Activated B cell treated with CpG ODN at 0.5 μM for 24 hours (primary cell): ENCODE data around the gene SKOR1. TPM values are rescaled to one million over a fixed set of nuclear protein-coding genes. Genes with fewer than 3 reads are reported as not detected.

Source experiments
- ATAC-seq: fragments of 200-7000 bp; cut with Tn5 transposase; one replicate; pipeline ENCODE4 v1.10.0; 2021; ENCODE audit warnings: low read depth, mild to moderate bottlenecking, moderate library complexity
- CTCF ChIA-PET: fragments of 350-600 bp; sonication (Branson Sonifier 250); formaldehyde crosslinking; loops from one replicate; lab custom pipeline; 2021; ENCODE audit warnings: antibody characterized with exemption; lab: Charles Lee
- POLR2A ChIA-PET: fragments of 350-600 bp; sonication (Branson Sonifier 250); formaldehyde crosslinking; loops from one replicate; lab custom pipeline; 2021; ENCODE audit warnings: antibody characterized with exemption; lab: Charles Lee
- DNase-seq: peaks from one replicate; pipeline ENCODE4 v3.0.0; 2022
- H3K27ac Mint-ChIP-seq: one replicate; pipeline ENCODE4 v1.8.0; 2020; ENCODE audit warnings: mixed read lengths
- H3K27me3 Mint-ChIP-seq: one replicate; pipeline ENCODE4 v1.8.0; 2021; ENCODE audit warnings: mixed read lengths
- H3K36me3 Mint-ChIP-seq: one replicate; pipeline ENCODE4 v1.8.0; 2021; ENCODE audit warnings: low read depth, mixed read lengths
- H3K4me1 Mint-ChIP-seq: one replicate; pipeline ENCODE4 v1.8.0; 2021; ENCODE audit warnings: mixed read lengths
- H3K4me3 Mint-ChIP-seq: one replicate; pipeline ENCODE4 v1.8.0; 2020; ENCODE audit warnings: mild to moderate bottlenecking, mixed read lengths
- H3K9me3 Mint-ChIP-seq: one replicate; pipeline ENCODE4 v1.8.0; 2020; ENCODE audit warnings: mixed read lengths
- intact Hi-C: fragments of 100-400 bp; cut with micrococcal nuclease; formaldehyde crosslinking; loops from one replicate; pipeline ENCODE4 v1.15.1; 2024
- total RNA-seq: library from RNA; stranded (reverse); gene quantifications from 2 replicates; pipeline ENCODE4 v1.2.3, GENCODE V29; 2022
- TF ChIP-seq, protein P1 (sequence below): fragments of 200-600 bp; IDR thresholded peaks from one replicate; pipeline ENCODE4 v1.8.0; 2022; ENCODE audit warnings: antibody characterized with exemption, mild to moderate bottlenecking

SKOR1 gene
- total RNA-seq, 1 donor from 2014 or later, result 0.53 TPM

GRCh38 chr15:67782691-67782991 lies 42.7 kb upstream of the SKOR1 start:
- intact Hi-C loops, result loop anchor here (2.0 kb wide), 2 partner anchors 20 to 242 kb away; no protein-coding TSS in a partner anchor
- ATAC-seq, result no peak
- Mint-ChIP-seq H3K9me3 (no peaks in the 10 kb centered on the region), H3K4me1 (peaks cover 54% of the 10 kb centered on the region), H3K36me3 (no peaks in the 10 kb centered on the region), H3K27ac (no peak overlapping the region), H3K27me3 (no peaks in the 10 kb centered on the region), H3K4me3 (no peak overlapping the region)
- TF ChIP-seq, protein P1, sequence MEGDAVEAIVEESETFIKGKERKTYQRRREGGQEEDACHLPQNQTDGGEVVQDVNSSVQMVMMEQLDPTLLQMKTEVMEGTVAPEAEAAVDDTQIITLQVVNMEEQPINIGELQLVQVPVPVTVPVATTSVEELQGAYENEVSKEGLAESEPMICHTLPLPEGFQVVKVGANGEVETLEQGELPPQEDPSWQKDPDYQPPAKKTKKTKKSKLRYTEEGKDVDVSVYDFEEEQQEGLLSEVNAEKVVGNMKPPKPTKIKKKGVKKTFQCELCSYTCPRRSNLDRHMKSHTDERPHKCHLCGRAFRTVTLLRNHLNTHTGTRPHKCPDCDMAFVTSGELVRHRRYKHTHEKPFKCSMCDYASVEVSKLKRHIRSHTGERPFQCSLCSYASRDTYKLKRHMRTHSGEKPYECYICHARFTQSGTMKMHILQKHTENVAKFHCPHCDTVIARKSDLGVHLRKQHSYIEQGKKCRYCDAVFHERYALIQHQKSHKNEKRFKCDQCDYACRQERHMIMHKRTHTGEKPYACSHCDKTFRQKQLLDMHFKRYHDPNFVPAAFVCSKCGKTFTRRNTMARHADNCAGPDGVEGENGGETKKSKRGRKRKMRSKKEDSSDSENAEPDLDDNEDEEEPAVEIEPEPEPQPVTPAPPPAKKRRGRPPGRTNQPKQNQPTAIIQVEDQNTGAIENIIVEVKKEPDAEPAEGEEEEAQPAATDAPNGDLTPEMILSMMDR, result no peak
- ChIA-PET POLR2A (interaction anchor here (1.0 to 2.5 kb wide), 4 partner anchors 38 to 262 kb away, joined by 3 to 12 read pairs (median 4); partner anchors contain the start of gene C15orf61), CTCF (interaction anchor here (1.2 to 4.9 kb wide), 8 partner anchors 10 to 325 kb away, joined by 3 to 56 read pairs (median 14); partner anchors contain the start of gene SKOR1)
- DNase-seq, result no peak

DNA sequence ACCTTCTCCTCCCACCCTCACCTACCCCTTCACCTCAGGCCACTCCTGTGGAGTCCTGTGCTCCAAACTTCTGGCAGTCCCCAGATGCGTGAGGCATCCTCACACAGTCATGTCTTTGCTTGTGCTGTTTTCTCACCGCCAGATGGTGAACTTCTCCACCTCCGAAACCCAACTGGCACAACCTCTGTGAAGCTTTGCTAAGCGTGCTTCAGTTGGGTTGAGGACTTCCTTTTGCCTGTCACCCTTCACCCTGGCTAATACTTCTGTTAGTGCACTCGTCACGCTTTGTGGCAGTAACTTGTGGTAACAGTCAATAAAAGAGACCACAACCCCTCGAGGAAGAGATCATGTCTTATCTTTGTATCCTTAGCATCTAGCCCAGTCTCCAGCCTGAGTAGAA lies 42.0 kb upstream of the SKOR1 start:
- POLR2A ChIA-PET, result interaction anchor here (0.6 to 2.5 kb wide), 6 partner anchors 38 to 523 kb away, joined by 3 to 12 read pairs (median 4); no protein-coding TSS in a partner anchor

DNA sequence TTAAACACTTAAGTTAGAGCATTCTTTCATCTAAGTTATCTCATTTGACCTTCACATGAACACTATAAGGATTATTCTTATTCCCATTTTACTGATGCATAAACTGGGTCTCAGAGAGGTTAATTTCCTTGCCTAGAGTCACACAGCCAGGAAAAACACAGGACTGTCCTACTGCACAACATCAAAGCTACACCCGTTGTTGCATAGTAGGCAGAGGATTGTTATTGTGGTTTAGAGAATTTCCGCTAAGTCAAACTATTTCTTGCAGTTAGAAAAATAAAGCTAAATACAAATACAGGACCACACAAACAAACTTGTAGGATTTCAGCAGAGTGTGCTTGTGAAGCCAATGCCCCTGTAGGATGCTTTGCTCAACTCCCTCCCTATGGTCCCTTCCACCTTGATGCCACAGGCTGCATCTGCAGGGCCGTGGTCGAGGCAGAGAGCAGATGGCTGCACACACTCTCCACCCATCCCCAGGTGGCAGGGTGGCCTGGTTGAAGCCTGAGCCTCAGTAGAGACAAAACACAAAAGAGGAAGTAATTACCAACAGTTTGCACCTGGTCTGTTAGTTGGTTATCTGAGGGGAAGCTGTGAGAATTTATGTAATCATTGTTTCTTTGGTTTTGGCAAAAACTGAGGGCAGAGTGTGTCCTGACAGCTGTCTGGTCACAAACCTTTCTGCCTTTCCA lies 41.1 kb upstream of the SKOR1 start:
- ChIA-PET POLR2A (interaction anchor here (0.6 to 2.5 kb wide), 11 partner anchors 35 to 665 kb away, joined by 3 to 12 read pairs (median 4); partner anchors contain the start of genes PIAS1 and RNU6-1), CTCF (interaction anchor here (1.3 to 4.9 kb wide), 7 partner anchors 36 to 327 kb away, joined by 5 to 56 read pairs (median 15); partner anchors contain the start of gene SKOR1)
- H3K4me3 Mint-ChIP-seq, result peak overlapping the region; percentile 38
- no peaks in the 10 kb centered on the region for H3K9me3 Mint-ChIP-seq
- DNase-seq (peak; percentile 60), ATAC-seq (peak; percentile 81)
- H3K27ac Mint-ChIP-seq, result peak overlapping the region; percentile 87
- H3K27me3 Mint-ChIP-seq, result no peaks in the 10 kb centered on the region
- H3K36me3 Mint-ChIP-seq, result no peaks in the 10 kb centered on the region
- intact Hi-C loops, result loop anchor here (1.0 kb wide), 1 partner anchor 55 kb away; no protein-coding TSS in a partner anchor
- TF ChIP-seq, protein P1, result no peak
- peaks cover 50% of the 10 kb centered on the region for H3K4me1 Mint-ChIP-seq

More for the DNA sequence above, 42.0 kb upstream of the SKOR1 start:
- H3K4me3 Mint-ChIP-seq, result peak overlapping the region; percentile 2
- H3K27me3 Mint-ChIP-seq, result no peaks in the 10 kb centered on the region
- CTCF ChIA-PET, result interaction anchor here (2.1 to 4.9 kb wide), 7 partner anchors 11 to 326 kb away, joined by 5 to 56 read pairs (median 15); partner anchors contain the start of gene SKOR1
- no peaks in the 10 kb centered on the region for H3K9me3 Mint-ChIP-seq
- H3K4me1 Mint-ChIP-seq, result peaks cover 54% of the 10 kb centered on the region
- intact Hi-C loops, result loop anchor here (1.0 to 2.0 kb wide), 6 partner anchors 21 to 326 kb away; no protein-coding TSS in a partner anchor
- TF ChIP-seq, protein P1, result no peak
- H3K27ac Mint-ChIP-seq, result peak overlapping the region; percentile 82
- H3K36me3 Mint-ChIP-seq, result no peaks in the 10 kb centered on the region
- ATAC-seq, result peak; percentile 68
- peak; percentile 31 for DNase-seq

DNA sequence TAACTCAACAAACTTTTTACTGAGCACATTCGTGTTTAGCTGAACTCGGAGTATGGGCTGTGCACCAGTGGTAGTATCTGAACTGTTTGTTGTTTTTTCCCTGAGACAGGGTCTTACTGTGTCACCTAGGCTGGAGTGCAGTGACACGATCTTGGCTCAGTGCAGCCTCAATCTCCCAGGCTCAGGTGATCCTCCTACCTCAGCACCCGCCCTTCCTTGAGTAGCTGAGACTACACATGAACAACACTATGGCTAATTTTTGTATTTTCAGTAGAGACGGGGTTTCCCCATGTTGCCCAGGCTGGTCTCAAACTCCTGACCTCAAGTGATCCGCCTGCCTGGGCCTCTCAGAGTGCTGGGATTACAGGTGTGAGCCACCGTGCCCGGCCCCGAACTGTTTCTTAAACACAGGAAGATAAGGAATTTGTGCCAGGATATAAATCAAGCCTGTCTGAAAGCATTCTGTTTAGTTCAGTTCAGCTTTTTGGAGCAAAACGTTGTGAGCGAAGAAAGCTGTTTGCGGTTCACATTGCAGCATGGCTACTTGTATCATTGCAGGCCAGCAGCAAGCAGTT lies 40.4 kb upstream of the SKOR1 start:
- Mint-ChIP-seq H3K27me3 (no peaks in the 10 kb centered on the region), H3K9me3 (no peaks in the 10 kb centered on the region), H3K27ac (peak overlapping the region; percentile 87), H3K4me1 (peaks cover 42% of the 10 kb centered on the region), H3K36me3 (no peaks in the 10 kb centered on the region), H3K4me3 (no peak overlapping the region)
- ATAC-seq (peak; percentile 3), DNase-seq (no peak)
- TF ChIP-seq, protein P1, result no peak
- intact Hi-C loops, result loop anchor here (1.0 kb wide), 1 partner anchor 54 kb away; no protein-coding TSS in a partner anchor
- ChIA-PET POLR2A (interaction anchor here (0.7 to 2.5 kb wide), 11 partner anchors 34 to 665 kb away, joined by 3 to 12 read pairs (median 5); partner anchors contain the start of genes C15orf61, PIAS1 and RNU6-1), CTCF (interaction anchor here (1.3 to 4.9 kb wide), 6 partner anchors 35 to 328 kb away, joined by 5 to 56 read pairs (median 14); partner anchors contain the start of gene SKOR1)
